Adrenal gland (tissue), 5 donors: Measurements from ENCODE around the gene OPRM1.

Experiments
- CTCF ChIP-seq, 6 experiments: fragments of 450-650 bp in 4 of 6; fragments of 200-600 bp in 2 of 6; sonication (generic) in 1 of 6; IDR thresholded peaks; 1 replicate in 5 of 6; 2 replicates in 1 of 6; pipeline versions ENCODE4 v1.5.1 to v1.8.0; 2016 to 2021; ENCODE audit warnings: antibody characterized with exemption in 6 of 6, mild to moderate bottlenecking in 2 of 6, moderate library complexity in 1 of 6
- POLR2A ChIP-seq, 2 donors: fragments of 450-650 bp; IDR thresholded peaks; one replicate each; pipeline ENCODE4 v1.6.1; 2017; ENCODE audit warnings: antibody characterized with exemption in 2 of 2, mild to moderate bottlenecking in 2 of 2, moderate library complexity in 1 of 2
- donor health status: DM: no; HTN: no; CAD: no.

- TF ChIP-seq POLR2A (IDR thresholded peaks at IDR 0.05) (no peak), CTCF (IDR thresholded peaks at IDR 0.05) (no peak)
Measured at GRCh38 chr6:154140743-154141142, 101.7 kb downstream of the OPRM1 start.
